Endothelial cell of umbilical vein (primary cell): ENCODE data around the gene HADHB. TPM values are rescaled to one million over a fixed set of nuclear protein-coding genes. Genes with fewer than 3 reads are reported as not detected.

ENCODE experiments used
- BruUV-seq: library from RNA; stranded (reverse); fragments of 400-500 nt; replicated peaks from 2 replicates; lab custom pipeline; 2021; lab: Mats Ljungman, UMichigan
- CTCF ChIA-PET: fragments of 300-600, 350-600 bp; sonication (Branson Sonifier 250); formaldehyde crosslinking; loops from one replicate; lab custom pipeline; 2021; ENCODE audit warnings: antibody characterized with exemption, inconsistent platforms; lab: Charles Lee
- POLR2A ChIA-PET: fragments of 300-600, 350-600 bp; sonication (Branson Sonifier 250); formaldehyde crosslinking; loops from one replicate; lab custom pipeline; 2021; ENCODE audit warnings: antibody characterized with exemption, inconsistent platforms; lab: Charles Lee
- DNase-seq: peaks from one replicate; pipeline ENCODE4 v3.0.0-alpha.2; 2011; ENCODE audit warnings: low read depth, low spot score
- FAIRE-seq: peaks from 2 replicates; lab custom pipeline; 2011; peaks lifted over from hg19 to GRCh38; lab: Jason Lieb, UNC
- H2AFZ ChIP-seq: 2 replicates; pipeline ENCODE4 v1.6.0; 2012; ENCODE audit warnings: low read depth, low read length, control low read depth, inconsistent platforms
- H3K27ac ChIP-seq: 2 replicates; pipeline ENCODE4 v1.5.1; 2011; ENCODE audit warnings: low read depth, mild to moderate bottlenecking, control low read depth, low read length, moderate library complexity; ENCODE audit not compliant: insufficient read depth
- H3K27me3 ChIP-seq, 2 experiments: 2 replicates each; pipeline versions ENCODE4 v1.6.0 to v1.6.1; 2011; ENCODE audit warnings: low read length in 2 of 2, mixed read lengths in 1 of 2; ENCODE audit not compliant: control insufficient read depth in 2 of 2, insufficient read depth in 2 of 2
- H3K36me3 ChIP-seq, 2 experiments: 2 replicates in 1 of 2; 3 replicates in 1 of 2; pipeline ENCODE4 v1.5.1; 2011; ENCODE audit warnings: low read length in 2 of 2, mild to moderate bottlenecking in 1 of 2, moderate library complexity in 1 of 2; ENCODE audit not compliant: control insufficient read depth in 2 of 2, insufficient read depth in 2 of 2; ENCODE audit errors: extremely low read depth in 1 of 2
- H3K4me1 ChIP-seq: 3 replicates; pipeline ENCODE4 v1.5.1; 2011; ENCODE audit warnings: mild to moderate bottlenecking, low read length; ENCODE audit not compliant: control insufficient read depth, insufficient read depth; ENCODE audit errors: extremely low read depth
- H3K4me2 ChIP-seq: 2 replicates; pipeline ENCODE4 v1.6.1; 2011; ENCODE audit warnings: low read length, control low read depth, mixed read lengths; ENCODE audit not compliant: insufficient read depth
- H3K4me3 ChIP-seq, 3 experiments: fragments of 200-600 bp in 1 of 3; sonication (generic), shearing (Covaris generic) in 1 of 3; replicated peaks in 1 of 3; 2 replicates each; pipeline ENCODE4 v1.5.1; 2011 to 2016; ENCODE audit warnings: control low read depth in 3 of 3, low read length in 3 of 3, mild to moderate bottlenecking in 2 of 3, inconsistent platforms in 1 of 3, low read depth in 1 of 3, moderate library complexity in 1 of 3; ENCODE audit not compliant: insufficient read depth in 1 of 3
- H3K79me2 ChIP-seq: 2 replicates; pipeline ENCODE4 v1.6.0; 2012; ENCODE audit warnings: low read length, inconsistent platforms; ENCODE audit not compliant: control insufficient read depth, insufficient read depth
- H3K9ac ChIP-seq: replicated peaks from 2 replicates; pipeline ENCODE3; 2011; ENCODE audit warnings: low read length, control low read depth; ENCODE audit not compliant: insufficient read depth; ENCODE audit errors: extremely low read depth
- H3K9me1 ChIP-seq: replicated peaks from 3 replicates; pipeline ENCODE4 v1.6.0; 2011; ENCODE audit warnings: mild to moderate bottlenecking, low read length; ENCODE audit not compliant: control insufficient read depth, insufficient read depth; ENCODE audit errors: extremely low read depth
- H3K9me3 ChIP-seq: replicated peaks from 2 replicates; pipeline ENCODE4 v1.5.1; 2012; ENCODE audit warnings: low read length, inconsistent platforms; ENCODE audit not compliant: control insufficient read depth, insufficient read depth
- H4K20me1 ChIP-seq: replicated peaks from 2 replicates; pipeline ENCODE3; 2011; ENCODE audit warnings: mild to moderate bottlenecking, low read length; ENCODE audit not compliant: control insufficient read depth, insufficient read depth; ENCODE audit errors: extremely low read depth
- CTCF ChIP-seq, 2 donors: IDR thresholded peaks; 1 replicate in 1 of 2; 2 replicates in 1 of 2; pipeline ENCODE4 v1.5.1; 2011; ENCODE audit warnings: low read length in 2 of 2, mild to moderate bottlenecking in 2 of 2, moderate library complexity in 2 of 2, control low read depth in 1 of 2, inconsistent platforms in 1 of 2, low read depth in 1 of 2; ENCODE audit not compliant: insufficient read depth in 1 of 2; ENCODE audit errors: extremely low read depth in 1 of 2
- EZH2 ChIP-seq: IDR thresholded peaks from 2 replicates; pipeline ENCODE4 v1.6.1; 2012; ENCODE audit warnings: borderline replicate concordance, low read depth, mild to moderate bottlenecking, moderate library complexity, low read length, inconsistent platforms; ENCODE audit not compliant: severe bottlenecking
- FOS ChIP-seq: IDR thresholded peaks from 2 replicates; pipeline ENCODE4 v1.6.1; 2011; ENCODE audit warnings: mild to moderate bottlenecking, low read length, moderate library complexity, borderline replicate concordance; ENCODE audit not compliant: insufficient read depth
- MAX ChIP-seq: IDR thresholded peaks from 2 replicates; pipeline ENCODE4 v1.6.1; 2011; ENCODE audit not compliant: insufficient read depth, insufficient read length
- MYC ChIP-seq: IDR thresholded peaks from one replicate; pipeline ENCODE4 v1.6.1; 2011; ENCODE audit warnings: mild to moderate bottlenecking, low read depth, low read length
- POLR2A ChIP-seq: IDR thresholded peaks from 2 replicates; pipeline ENCODE4 v1.6.1; 2012; ENCODE audit warnings: low read depth, mild to moderate bottlenecking, control low read depth, low read length
- POLR2AphosphoS5 ChIP-seq: IDR thresholded peaks from 2 replicates; pipeline ENCODE4 v1.6.1; 2012; ENCODE audit warnings: low read depth, mild to moderate bottlenecking, control low read depth, low read length, moderate library complexity; ENCODE audit not compliant: insufficient read depth
- dilution Hi-C: fragments of 300-500 bp; cut with MboI; formaldehyde crosslinking; loops from one replicate; pipeline ENCODE4 v1.15.0; 2019; ENCODE audit warnings: low sequenced_read_pairs; ENCODE audit not compliant: extremely low pct_ligation_motif_present
- intact Hi-C: fragments of 100-400 bp; cut with micrococcal nuclease; formaldehyde crosslinking; loops from one replicate; pipeline ENCODE4 v1.10.0; 2022
- polyA plus RNA-seq, 4 experiments: library from polyadenylated mRNA; depleted of rRNA in 3 of 4; stranded (reverse) in 3 of 4; unstranded in 1 of 4; fragments of >200 nt; gene quantifications; 2 replicates each; pipeline versions ENCODE4 v1.2.1 to v1.2.3, GENCODE V29; 2011 to 2012; ENCODE audit warnings: missing spikeins in 1 of 4
- total RNA-seq: library from RNA; stranded (reverse); gene quantifications from 2 replicates; pipeline ENCODE4 v1.2.3, GENCODE V29; 2021

Gene HADHB
- total and polyA plus RNA-seq, 2 donors (not counting 3 experiments of a cell fraction or from before 2014, with no cell fraction given) = 92.9 to 100 TPM

- no peak overlapping the region for H3K27ac ChIP-seq
- H3K36me3 ChIP-seq = peaks cover 16 to 32% of the 10 kb centered on the region in 2 experiments
- TF ChIP-seq POLR2AphosphoS5 = no peak
- TF ChIP-seq POLR2A = no peak
- TF ChIP-seq CTCF (IDR thresholded peaks at IDR 0.05; ENCODE audit: extremely low read depth in 1 of 2, insufficient read depth in 1 of 2, low read depth in 1 of 2, low read length in 2 of 2) = no peak
- no peak for TF ChIP-seq MYC
- no peak for TF ChIP-seq EZH2
- TF ChIP-seq FOS = no peak
- TF ChIP-seq MAX = no peak
- ChIA-PET POLR2A (no interaction called here), CTCF (interaction anchor here (2.5 kb wide), 1 partner anchor 14 kb away, joined by 7 read pairs; the partner anchor contains the start of gene HADHB)
- H2AFZ ChIP-seq = no peak overlapping the region
- BruUV-seq = no TSS peak
- H3K9ac ChIP-seq = no peak overlapping the region
- H3K4me2 ChIP-seq = no peak overlapping the region
- H3K27me3 ChIP-seq = no peaks in the 10 kb centered on the region
- no peaks in the 10 kb centered on the region for H3K9me3 ChIP-seq
- H3K9me1 ChIP-seq = no peaks in the 10 kb centered on the region
- dilution Hi-C loops = no loop called here
- no peak overlapping the region for H3K4me3 ChIP-seq
- no peak for FAIRE-seq
- no peak for DNase-seq
- intact Hi-C loops = no loop called here
- H4K20me1 ChIP-seq = no peaks in the 10 kb centered on the region
- no peaks in the 10 kb centered on the region for H3K79me2 ChIP-seq
- peaks cover 8% of the 10 kb centered on the region for H3K4me1 ChIP-seq
Measured at GRCh38 chr2:26230806-26231205, 13.9 kb upstream of the HADHB start.
